Measurements from ENCODE around the gene FAXC. TPM values are rescaled to one million over a fixed set of nuclear protein-coding genes. Genes with fewer than 3 reads are reported as not detected.
"Not testable (repeated sequence)": the region's sequence is repeated elsewhere in the genome, so short reads cannot be mapped to it uniquely, and the experiment has no call there.

The FAXC gene
- total RNA-seq, 2 donors from 2014 or later, result not detected

DNA sequence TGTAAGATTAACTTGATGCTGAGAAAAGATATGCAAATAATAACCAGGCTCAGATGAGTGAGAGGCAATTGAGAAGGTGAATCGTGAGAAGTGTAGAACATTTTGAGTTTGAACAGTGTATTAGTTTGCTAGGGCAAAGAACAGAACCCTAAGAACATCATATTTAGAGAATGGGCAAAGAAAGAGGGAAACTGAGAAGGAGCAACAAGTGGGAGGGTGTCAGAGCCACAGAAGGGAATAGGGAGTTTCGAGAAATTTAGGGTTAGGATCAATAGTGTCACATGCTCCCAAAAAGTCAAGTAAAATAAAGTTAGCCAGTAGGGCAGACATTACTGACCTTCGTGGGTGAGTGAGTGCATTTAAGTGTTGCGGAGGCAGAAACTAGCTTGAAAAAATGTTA, 5.5 kb upstream of the FAXC start:
- DNase-seq (no peak), ATAC-seq (no peak)
- Mint-ChIP-seq H3K4me1 (peaks cover 2% of the 10 kb centered on the region), H3K4me3 (no peak overlapping the region), H3K36me3 (ENCODE audit: low read depth) (peaks cover 3% of the 10 kb centered on the region), H3K27me3 (peaks cover 71% of the 10 kb centered on the region), H3K27ac (no peak overlapping the region)
- H3K9me3 ChIP-seq (ENCODE audit: control insufficient read depth, low read length, poor library complexity, severe bottlenecking), result no peaks in the 10 kb centered on the region

DNA sequence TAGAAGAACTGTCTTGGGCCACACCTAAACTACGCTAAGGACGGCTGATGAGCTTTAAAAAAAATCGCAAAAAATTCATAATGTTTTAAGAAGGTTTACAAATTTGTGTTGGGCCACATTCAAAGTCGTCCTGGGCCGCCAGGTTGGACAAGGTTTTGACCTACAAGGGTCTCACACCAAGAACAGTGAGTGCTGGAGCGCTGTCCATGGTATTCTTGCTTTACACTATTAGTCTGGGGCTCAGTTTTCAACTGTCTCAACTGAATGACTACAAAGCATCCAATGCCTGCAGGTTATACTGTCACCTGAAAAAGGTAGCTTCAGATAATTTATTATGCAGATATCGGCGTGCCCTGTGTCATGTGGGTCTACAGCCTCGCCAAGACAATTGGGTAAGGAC, 3.7 kb upstream of the FAXC start:
- peaks cover 70% of the 10 kb centered on the region for H3K27me3 Mint-ChIP-seq
- H3K4me1 Mint-ChIP-seq, result peaks cover 2% of the 10 kb centered on the region
- no peaks in the 10 kb centered on the region for H3K9me3 ChIP-seq (ENCODE audit: control insufficient read depth, low read length, poor library complexity, severe bottlenecking)
- H3K27ac Mint-ChIP-seq, result no peak overlapping the region
- H3K4me3 Mint-ChIP-seq, result no peak overlapping the region
- H3K36me3 Mint-ChIP-seq (ENCODE audit: low read depth), result peaks cover 3% of the 10 kb centered on the region
- ATAC-seq, result no peak
- DNase-seq, result no peak

DNA sequence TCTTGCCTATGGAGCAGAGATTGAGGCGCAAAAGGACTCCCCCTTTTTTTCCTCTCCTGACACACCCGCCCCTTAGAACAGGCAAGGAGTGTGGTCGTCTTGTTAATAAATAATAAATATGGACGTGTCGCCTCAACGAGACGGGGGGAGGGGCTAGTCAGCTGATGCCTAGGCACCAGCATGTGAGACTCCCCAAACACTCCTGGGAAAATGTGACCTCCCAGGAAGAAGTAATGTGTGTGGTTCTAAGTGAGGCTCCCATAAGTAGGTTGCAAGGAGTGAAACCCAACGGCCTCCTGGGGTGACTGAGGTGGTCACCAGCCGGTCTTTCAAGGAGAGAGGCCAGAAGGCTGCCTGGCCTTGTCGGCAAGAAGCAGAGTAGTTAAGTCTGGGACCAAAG, 1.1 kb upstream of the FAXC start:
- H3K4me3 Mint-ChIP-seq, result no peak overlapping the region
- H3K27ac Mint-ChIP-seq, result no peak overlapping the region
- H3K9me3 ChIP-seq (ENCODE audit: control insufficient read depth, low read length, poor library complexity, severe bottlenecking), result no peaks in the 10 kb centered on the region
- H3K36me3 Mint-ChIP-seq (ENCODE audit: low read depth), result peaks cover 3% of the 10 kb centered on the region
- no peak for DNase-seq
- peaks cover 77% of the 10 kb centered on the region for H3K27me3 Mint-ChIP-seq
- peaks cover 2% of the 10 kb centered on the region for H3K4me1 Mint-ChIP-seq
- no peak for ATAC-seq

DNA sequence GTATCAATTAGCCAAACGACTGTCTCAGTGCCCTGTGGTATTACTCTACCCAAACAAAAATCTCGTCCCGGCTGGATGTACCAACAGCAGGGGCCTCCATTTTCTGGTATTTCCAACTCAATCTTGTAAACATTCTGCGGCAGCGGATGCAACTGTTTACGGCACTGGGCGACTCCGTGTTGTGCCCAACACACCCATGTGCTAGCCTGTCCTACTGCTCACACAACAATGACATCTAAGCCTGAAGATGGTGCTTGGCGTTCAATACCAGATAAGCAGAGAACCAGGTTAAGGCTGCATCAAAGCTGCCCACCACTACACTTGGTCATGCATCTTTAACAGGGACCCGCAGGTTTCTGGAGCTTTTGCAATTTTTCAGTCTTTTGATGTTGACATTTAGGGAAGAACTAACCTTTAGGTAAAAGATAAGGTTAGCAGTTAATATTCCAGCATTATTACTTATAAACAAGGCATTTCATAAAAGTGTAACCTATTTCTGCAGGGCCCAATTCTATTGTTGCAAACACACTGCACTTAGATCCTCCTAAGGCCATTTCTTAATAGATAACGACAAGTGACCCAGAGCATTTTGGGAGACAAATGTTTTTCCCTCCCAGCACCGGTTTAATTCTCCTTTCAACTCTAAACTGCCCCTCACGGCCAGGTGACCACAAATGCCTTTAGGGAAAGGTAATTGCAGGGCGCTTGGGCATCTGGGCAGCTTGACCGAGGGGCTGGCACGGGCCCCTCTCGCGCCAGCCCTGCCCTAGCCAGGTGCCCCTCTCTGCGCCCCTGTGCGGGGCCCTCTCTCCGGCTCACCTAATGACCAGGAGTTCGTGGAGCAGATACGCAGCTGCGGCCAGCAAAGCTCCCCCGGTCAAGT, 945 bp downstream of the FAXC start:
- no peaks in the 10 kb centered on the region for H3K9me3 ChIP-seq (ENCODE audit: control insufficient read depth, low read length, poor library complexity, severe bottlenecking)
- DNase-seq (no peak), ATAC-seq (no peak)
- Mint-ChIP-seq H3K27ac (no peak overlapping the region), H3K36me3 (ENCODE audit: low read depth) (no peaks in the 10 kb centered on the region), H3K4me1 (no peaks in the 10 kb centered on the region), H3K27me3 (peaks cover 66% of the 10 kb centered on the region), H3K4me3 (peak overlapping the region; percentile 52)

DNA sequence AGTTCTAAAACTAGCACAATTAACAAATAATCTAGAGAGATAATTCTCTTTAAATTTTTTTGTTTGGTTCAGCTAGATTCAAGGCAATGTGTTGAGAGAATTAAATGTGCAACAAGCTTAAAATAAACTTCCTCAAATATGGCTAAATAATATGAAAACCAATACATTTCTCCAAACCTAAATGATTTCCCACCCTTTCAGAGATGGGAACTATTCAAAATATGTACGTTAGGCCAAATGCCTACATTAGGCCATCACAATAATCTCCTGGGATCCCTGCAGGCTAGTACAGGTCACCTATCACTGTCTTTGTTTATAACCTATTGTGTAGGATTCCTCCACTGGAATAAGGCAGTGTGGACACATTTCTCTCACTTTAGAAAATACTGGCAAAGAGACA, 1.7 kb downstream of the FAXC start:
- no peak for DNase-seq
- H3K4me1 Mint-ChIP-seq, result no peaks in the 10 kb centered on the region
- no peak overlapping the region for H3K4me3 Mint-ChIP-seq
- no peak overlapping the region for H3K27ac Mint-ChIP-seq
- H3K9me3 ChIP-seq (ENCODE audit: control insufficient read depth, low read length, poor library complexity, severe bottlenecking), result no peaks in the 10 kb centered on the region
- peaks cover 60% of the 10 kb centered on the region for H3K27me3 Mint-ChIP-seq
- H3K36me3 Mint-ChIP-seq (ENCODE audit: low read depth), result no peaks in the 10 kb centered on the region
- no peak for ATAC-seq

DNA sequence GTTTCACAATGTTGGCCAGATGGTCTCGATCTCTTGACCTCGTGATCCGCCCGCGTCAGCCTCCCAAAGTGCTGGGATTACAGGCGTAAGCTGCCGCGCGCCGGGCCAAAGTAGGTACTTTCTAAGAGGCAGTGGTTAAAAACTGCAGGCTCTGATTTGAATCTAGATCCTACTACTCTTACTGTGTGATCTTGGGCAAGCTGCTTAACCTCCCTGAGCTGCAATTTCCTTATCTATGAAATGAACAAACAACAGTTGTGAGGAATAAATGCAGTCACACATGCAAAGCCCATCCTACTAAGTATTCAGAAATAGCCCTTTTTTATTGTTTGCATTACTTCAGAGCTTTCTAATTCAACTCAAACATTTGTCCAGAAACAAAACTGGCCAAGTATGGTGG, 2.9 kb downstream of the FAXC start:
- DNase-seq (no peak), ATAC-seq (no peak)
- Mint-ChIP-seq H3K27me3 (peaks cover 53% of the 10 kb centered on the region), H3K4me3 (no peak overlapping the region), H3K4me1 (no peaks in the 10 kb centered on the region), H3K36me3 (ENCODE audit: low read depth) (no peaks in the 10 kb centered on the region), H3K27ac (no peak overlapping the region)
- no peaks in the 10 kb centered on the region for H3K9me3 ChIP-seq (ENCODE audit: control insufficient read depth, low read length, poor library complexity, severe bottlenecking)

DNA sequence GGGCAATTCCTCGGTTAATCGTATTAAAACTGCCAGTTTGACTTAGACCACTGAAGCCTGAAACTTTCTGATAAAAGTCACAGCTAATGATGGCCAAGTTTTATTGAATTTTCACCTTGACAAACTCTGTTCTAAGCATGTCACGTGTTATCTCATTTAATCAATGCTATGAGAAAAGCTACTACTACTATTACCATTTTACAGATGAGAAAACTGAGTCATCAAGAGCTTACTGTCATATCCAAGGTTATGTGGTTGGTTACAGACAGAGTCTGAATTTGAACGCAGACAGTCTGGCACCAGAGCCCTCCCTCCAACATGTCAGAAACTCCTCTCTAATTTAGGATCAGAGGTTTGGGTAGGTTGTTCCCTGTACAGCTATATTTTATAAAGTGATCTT, 4.3 kb downstream of the FAXC start:
- Mint-ChIP-seq H3K4me3 (no peak overlapping the region), H3K36me3 (ENCODE audit: low read depth) (no peaks in the 10 kb centered on the region), H3K4me1 (no peaks in the 10 kb centered on the region), H3K27ac (no peak overlapping the region), H3K27me3 (peaks cover 39% of the 10 kb centered on the region)
- H3K9me3 ChIP-seq (ENCODE audit: control insufficient read depth, low read length, poor library complexity, severe bottlenecking), result no peaks in the 10 kb centered on the region
- no peak for ATAC-seq
- DNase-seq, result no peak

DNA sequence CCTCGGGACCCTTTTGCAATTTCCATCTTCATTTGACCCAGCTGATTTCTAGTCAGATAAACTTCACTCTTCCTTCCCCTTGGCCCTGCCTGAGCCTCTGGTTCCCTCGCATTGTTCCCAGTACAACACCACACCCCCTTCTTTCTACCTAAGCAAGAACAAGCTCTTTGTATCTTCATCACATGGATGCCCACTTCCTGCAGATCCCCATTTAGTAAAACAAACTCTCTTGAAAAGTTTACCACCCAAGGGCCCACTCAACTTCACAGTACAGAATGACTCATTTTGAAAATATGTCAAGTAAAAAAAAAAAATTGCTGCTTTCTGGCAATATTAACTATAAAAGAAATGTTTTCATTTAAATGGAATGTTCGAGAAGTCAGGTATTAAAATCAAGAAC, 5.2 kb downstream of the FAXC start:
- no peaks in the 10 kb centered on the region for H3K4me1 Mint-ChIP-seq
- peaks cover 43% of the 10 kb centered on the region for H3K27me3 Mint-ChIP-seq
- H3K4me3 Mint-ChIP-seq, result no peak overlapping the region

DNA sequence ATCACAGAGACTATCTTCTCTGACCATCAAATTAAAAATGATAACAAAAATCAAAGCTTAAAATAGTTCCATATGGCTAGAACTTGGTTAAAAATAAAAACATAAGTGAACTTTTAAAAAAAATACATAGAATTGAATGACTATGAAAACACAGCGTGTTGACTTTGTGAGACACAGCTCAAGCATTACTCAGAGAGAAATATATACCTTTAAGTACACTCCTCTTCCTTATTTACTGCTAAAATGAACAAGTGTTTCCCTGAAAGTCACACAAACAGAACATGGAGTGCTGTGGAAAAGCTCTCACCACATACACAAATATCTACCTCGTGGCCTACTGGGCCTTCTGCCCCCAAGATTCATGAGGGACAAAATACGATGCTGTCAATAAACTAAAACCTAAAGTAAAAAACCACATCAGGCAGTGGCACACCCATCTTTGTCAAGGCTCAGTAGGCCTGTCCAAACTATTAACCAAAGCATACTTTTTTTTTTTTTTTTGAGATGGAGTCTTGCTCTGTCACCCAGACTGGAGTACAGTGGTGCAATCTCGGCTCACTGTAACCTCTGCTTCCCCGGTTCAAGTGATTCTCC, 7.5 kb downstream of the FAXC start:
- Mint-ChIP-seq H3K36me3 (ENCODE audit: low read depth) (peaks cover 3% of the 10 kb centered on the region), H3K27ac (no peak overlapping the region), H3K4me1 (no peaks in the 10 kb centered on the region), H3K4me3 (no peak overlapping the region), H3K27me3 (peaks cover 44% of the 10 kb centered on the region)
- H3K9me3 ChIP-seq (ENCODE audit: control insufficient read depth, low read length, poor library complexity, severe bottlenecking), result no peaks in the 10 kb centered on the region
- no peak for DNase-seq
- no peak for ATAC-seq

More for the DNA sequence above, 5.2 kb downstream of the FAXC start:
- no peaks in the 10 kb centered on the region for H3K9me3 ChIP-seq (ENCODE audit: control insufficient read depth, low read length, poor library complexity, severe bottlenecking)
- ATAC-seq (no peak), DNase-seq (no peak)
- H3K36me3 Mint-ChIP-seq (ENCODE audit: low read depth), result peaks cover 3% of the 10 kb centered on the region
- H3K27ac Mint-ChIP-seq, result no peak overlapping the region

DNA sequence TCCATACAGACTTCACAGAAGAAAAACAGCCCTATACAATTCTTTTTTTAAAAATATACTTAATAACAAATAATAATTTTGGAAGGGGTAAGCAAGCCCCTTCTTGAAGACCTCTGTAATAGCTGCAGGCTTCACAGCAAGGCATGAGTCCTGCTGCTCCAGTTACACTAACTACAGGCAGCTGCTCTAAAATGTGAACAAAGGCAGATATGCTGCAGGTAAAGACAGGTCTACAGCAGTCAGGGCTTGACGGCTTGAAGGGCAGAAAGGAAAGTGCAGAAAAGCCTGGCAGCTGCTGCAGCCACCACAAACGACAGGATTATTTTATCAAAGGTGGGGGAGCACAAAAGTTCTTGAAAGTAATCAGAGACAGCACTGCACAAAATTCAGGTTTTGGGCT, 11.3 kb downstream of the FAXC start:
- no peaks in the 10 kb centered on the region for H3K9me3 ChIP-seq (ENCODE audit: control insufficient read depth, low read length, poor library complexity, severe bottlenecking)
- no peak overlapping the region for H3K4me3 Mint-ChIP-seq
- peaks cover 3% of the 10 kb centered on the region for H3K36me3 Mint-ChIP-seq (ENCODE audit: low read depth)
- ATAC-seq (no peak), DNase-seq (no peak)
- H3K27me3 Mint-ChIP-seq, result peaks cover 49% of the 10 kb centered on the region
- peaks cover 3% of the 10 kb centered on the region for H3K4me1 Mint-ChIP-seq
- H3K27ac Mint-ChIP-seq, result no peak overlapping the region

DNA sequence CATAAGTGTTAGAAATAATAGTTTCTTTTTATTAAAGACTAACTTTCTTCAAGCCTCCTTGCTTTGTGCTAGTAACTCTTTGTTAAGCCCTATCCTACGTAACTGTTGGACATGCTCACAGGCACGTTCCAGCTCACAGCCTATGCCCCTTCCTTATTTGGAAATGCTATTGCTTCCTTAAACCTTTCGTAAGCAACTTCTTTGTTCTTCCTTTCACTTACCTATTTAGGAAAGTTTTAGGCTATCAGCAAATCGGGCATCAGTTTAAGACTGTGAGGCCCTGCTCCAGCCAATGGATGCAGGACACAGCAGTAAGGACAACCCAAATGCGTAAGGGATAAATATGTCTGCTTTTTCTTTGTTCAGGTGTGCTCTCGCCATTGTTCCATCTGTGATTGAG, 14.2 kb downstream of the FAXC start:
- DNase-seq; H3K9me3 ChIP-seq (ENCODE audit: control insufficient read depth, low read length, poor library complexity, severe bottlenecking); H3K4me3 Mint-ChIP-seq; H3K36me3 Mint-ChIP-seq (ENCODE audit: low read depth); H3K27ac Mint-ChIP-seq; ATAC-seq; H3K4me1 Mint-ChIP-seq: not testable (repeated sequence)
- H3K27me3 Mint-ChIP-seq, result peaks cover 62% of the 10 kb centered on the region

DNA sequence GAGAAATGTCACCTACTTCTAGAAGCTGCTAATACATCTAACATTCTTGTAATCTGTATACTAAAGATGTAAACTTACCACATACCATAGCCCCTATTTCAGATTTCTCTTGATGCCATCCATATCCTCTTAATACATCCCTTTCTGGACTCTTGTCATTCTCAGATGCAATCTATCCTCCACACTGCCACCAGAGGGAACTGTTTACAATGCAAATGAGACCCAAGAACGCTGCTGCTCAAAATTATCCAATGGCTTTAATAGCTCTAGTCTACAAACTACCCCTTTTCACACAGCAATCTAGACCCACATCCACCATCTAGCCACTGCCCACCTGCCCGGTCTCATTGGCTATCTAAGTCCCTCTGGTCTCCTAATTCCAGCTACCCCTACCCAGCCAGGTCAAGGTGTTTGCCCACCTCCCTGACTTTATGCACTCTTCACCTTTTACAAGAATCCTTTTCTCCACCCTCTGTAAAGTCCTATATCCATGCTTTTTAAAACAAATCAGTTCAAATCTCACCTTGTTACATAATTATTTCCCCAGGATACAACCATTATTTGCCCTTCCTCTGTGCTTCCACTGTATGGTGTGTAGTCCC, 14.8 kb downstream of the FAXC start:
- DNase-seq (no peak), ATAC-seq (peak; percentile 50)
- peaks cover 8% of the 10 kb centered on the region for H3K4me1 Mint-ChIP-seq
- peaks cover 3% of the 10 kb centered on the region for H3K36me3 Mint-ChIP-seq (ENCODE audit: low read depth)
- H3K27ac Mint-ChIP-seq, result no peak overlapping the region
- H3K9me3 ChIP-seq (ENCODE audit: control insufficient read depth, low read length, poor library complexity, severe bottlenecking), result no peaks in the 10 kb centered on the region
- peaks cover 64% of the 10 kb centered on the region for H3K27me3 Mint-ChIP-seq
- no peak overlapping the region for H3K4me3 Mint-ChIP-seq

DNA sequence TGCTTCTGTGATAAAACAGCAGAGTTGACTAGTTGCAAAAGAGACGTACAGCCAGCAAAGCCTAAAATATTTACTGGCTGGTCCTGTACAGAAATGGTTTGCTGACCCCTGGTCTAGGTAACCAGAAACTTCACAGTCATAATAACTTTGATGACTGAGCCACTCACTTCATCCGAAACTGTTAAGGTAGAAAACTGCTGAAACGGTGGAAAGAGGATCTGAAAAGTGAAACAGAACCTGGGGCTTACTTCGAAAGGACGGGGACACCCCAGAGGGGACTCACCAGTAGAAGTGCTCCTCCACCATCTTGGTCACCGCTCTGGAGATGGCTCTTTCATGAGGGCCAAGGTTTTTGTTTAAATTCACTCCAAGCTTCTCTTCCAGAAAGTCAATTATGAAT, 16.4 kb downstream of the FAXC start:
- H3K9me3 ChIP-seq (ENCODE audit: control insufficient read depth, low read length, poor library complexity, severe bottlenecking), result no peaks in the 10 kb centered on the region
- no peak overlapping the region for H3K4me3 Mint-ChIP-seq
- H3K36me3 Mint-ChIP-seq (ENCODE audit: low read depth), result no peaks in the 10 kb centered on the region
- peaks cover 8% of the 10 kb centered on the region for H3K4me1 Mint-ChIP-seq
- no peak for DNase-seq
- ATAC-seq, result no peak
- no peak overlapping the region for H3K27ac Mint-ChIP-seq
- peaks cover 48% of the 10 kb centered on the region for H3K27me3 Mint-ChIP-seq

All from T-helper 17 cell (primary cell).